A172 (cell line): ENCODE results near the gene KLHL3. TPM values are rescaled to one million over a fixed set of nuclear protein-coding genes. Genes with fewer than 3 reads are reported as not detected.

Experiments
- DNase-seq: peaks from one replicate; pipeline ENCODE4 v3.0.0-alpha.2; 2015; ENCODE audit warnings: low spot score
- total RNA-seq: library from RNA; depleted of rRNA; stranded (reverse); fragments of >200 nt; shearing (Covaris generic); gene quantifications from 2 replicates; pipeline ENCODE4 v1.2.3, GENCODE V29; 2014

The KLHL3 gene
- total RNA-seq, 1 experiment from 2014 or later: 0.43 TPM

DNA sequence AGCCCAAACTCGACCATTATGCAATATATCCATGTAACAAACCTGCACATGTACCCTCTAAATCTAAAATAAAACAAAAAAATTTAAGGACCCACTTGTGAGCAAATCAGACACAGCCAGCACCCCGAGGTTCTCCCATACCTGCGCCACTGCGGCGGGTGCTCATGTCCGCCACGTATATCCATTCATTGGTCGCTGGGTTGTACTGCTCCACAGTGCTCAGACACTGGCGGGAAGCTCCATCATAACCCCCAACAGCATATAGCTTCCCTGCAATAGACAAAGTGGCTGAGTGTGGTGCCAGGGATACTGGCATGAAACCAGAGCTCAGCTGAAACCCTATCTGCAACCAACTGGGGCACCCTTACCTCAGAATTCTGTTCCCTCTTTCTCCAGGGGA, 102.0 kb downstream of the KLHL3 start:
- DNase-seq: no peak

- DNase-seq: no peak
Observed at GRCh38 chr5:137632716-137633115, 103.2 kb downstream of the KLHL3 start.

DNA sequence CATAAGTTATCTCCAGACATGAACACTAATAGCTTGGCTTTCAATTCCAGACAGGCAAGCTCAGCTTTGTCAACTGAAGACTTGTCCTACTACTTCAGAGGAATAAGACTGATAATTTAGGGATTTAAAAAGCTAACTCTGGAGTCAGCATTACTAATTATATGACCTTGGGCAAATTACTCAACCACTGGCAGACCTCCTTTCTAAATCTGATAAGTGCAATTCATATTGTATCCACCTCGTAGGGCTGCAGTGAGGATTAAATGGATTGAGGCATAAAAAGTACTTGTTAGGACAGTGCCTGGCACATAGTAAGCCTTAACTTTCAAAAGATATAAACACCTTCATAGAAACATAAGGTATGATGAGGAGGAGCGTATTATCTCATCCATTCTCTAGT, 104.4 kb downstream of the KLHL3 start:
- DNase-seq: no peak

DNA sequence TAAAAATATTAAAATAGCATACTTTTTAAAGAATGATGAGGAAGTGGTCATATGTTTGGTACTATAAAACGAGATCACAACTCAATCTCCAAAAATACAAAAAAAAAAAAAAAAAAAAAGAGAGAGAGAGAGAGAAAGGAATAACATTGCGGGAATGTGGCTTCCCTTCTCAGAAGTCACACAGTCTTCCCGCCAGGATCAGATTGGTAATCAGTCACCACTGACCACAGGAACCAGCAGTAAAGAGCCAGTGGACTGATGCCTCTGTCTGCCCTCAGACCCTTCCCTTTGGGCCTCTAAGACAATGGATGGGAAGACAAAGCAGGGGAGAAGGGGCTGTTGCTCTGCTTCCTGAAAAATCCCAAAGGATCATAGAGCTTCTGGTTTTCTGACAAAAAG, 104.9 kb downstream of the KLHL3 start:
- DNase-seq: no peak

- no peak for DNase-seq
Observed at GRCh38 chr5:137630216-137630971, 105.5 kb downstream of the KLHL3 start.

DNA sequence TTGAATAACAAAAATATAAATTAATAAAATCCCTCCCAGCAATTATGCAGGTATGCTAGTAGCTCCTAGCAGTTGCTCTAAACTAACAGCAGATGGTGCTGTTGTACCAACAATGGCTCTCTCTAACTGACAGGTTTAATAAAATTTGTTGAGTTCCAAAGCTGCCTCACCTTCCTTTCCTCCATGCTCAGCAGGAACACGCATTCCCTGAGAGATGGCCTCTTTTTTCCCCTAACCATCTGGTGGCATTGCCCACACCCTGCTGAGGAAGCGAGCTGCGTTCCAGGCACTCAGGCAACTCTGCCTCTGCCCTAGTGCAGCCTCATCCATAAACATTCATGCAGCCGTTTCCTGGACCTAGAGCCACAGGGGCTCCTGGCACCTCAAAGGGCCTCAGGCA, 106.2 kb downstream of the KLHL3 start:
- peak; percentile 60 for DNase-seq

DNA sequence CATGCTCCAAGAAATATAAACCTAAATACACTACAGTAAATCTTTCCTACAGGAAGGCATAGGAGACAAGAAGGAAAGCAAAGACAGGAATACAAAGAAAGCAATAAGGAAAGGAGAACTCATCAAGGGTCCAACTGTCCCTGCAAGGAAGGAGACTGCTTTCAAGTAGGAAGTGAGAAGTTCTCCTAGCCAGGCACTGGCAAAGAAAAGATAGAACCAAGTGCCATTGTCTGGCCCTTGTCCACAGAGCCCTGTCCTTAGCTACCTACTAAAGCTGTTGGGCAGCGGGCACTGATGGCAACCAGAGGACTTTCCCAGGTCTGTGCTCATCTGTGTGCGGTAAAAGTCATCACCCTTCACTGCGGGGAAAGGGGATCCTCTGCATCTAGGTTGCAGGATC, 108.2 kb downstream of the KLHL3 start:
- no peak for DNase-seq

DNA sequence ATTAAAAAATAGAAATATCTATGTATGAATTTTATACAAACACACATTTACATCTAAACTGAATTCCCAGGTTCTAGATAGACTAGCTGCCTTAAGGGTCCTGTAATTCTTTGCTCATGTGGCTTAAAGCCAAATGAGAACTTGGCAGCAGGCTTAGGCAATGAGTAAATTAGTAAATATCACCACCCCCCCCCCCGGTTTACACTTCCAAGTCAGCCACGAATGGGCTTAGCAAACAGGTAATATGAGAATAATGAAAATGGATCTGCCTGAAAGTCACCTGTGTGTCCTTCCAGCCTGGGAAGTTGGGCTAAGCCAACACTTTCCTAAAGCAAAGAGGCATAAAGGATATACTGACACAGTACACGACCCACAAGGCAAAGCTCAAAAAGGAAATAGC, 108.6 kb downstream of the KLHL3 start:
- no peak for DNase-seq

DNA sequence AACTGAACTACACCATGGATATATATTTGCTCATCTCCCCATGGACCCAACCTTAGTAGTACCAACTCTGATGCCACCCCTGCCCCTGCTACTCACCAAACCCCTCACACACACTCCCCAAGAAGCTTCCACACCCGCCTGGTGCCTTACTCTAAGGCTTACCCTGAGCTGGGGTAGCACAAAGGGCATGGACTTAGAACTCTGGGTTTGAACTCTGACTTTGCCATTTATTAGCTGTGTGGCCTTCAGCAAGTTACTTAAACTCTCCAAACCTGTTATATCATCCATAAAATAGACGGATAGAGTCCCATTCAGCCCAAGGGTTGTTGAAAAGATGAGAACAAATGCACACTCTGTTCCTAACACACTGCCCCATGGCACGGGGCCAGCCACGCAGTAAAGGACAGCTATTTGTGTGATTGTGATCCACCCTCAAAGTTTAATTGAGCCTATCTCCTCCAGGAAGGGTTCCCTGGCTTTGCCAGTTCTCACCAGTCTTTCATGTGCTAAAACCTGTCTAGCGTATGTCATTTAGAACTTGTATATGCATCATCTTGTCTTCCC, 111.0 kb downstream of the KLHL3 start:
- DNase-seq: no peak

DNA sequence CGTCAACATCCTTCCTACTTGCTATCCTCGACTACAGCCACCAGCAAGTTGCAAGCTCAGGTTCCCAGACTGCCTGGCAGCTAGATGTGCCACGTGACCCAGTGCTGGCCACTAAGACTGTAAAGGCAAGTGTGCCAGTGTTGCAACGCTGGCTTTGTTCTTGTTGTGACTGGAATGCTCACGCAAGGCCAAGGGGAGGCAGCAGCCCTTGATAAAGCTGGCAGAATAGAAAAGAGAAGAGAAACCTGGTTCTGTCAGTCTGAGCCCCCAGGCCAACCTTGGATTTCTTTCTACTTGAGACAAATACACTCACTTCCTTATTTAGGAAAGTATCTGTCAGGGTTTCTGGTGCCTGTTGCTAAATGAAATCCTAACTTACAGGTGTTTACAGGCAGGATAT, 113.0 kb downstream of the KLHL3 start:
- DNase-seq: no peak

DNA sequence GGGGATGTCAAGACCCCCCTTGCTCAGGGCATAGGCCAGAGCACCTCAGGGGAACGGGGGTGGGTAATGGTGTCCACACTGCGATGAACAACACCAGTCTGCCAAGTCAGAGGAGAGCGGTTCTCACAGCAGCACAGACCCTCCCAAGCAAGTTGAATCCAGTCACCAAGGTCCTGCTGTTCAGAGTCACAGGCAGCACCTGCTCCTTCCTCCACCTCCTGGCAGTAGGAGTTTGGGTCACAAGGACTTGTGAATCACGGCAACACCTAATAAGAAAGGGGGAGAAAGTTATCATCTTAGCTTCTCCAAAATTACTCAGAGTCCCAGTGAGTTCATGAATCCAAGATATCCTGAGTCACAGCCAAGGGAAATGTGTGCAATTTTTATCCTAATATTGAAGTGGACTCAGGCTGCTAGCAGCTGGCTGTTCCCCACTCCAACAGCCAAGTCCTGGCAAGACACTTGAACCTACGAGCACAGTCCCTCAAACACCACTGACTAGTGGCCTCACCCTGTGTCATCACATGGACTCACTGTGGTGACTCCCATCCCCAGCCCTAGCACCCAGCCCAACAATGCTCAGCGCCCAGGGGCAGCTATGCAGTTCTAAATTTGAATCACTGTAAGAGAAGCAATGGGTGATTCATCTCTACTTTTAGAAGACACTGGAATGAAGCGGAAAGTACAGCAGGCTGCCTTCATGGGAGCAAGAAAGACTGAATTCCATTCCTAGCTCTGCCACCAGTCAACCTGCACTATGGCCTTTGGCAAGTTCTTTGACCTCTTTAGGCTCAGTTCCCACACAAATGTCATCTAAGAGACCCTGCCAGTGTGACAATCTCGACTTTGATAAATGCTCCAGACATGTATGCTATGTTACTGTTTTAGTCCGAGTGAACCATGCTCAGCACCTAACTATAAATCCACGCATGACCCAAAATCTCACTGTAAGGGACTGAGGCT, 113.7 kb downstream of the KLHL3 start:
- DNase-seq: peak; percentile 59

DNA sequence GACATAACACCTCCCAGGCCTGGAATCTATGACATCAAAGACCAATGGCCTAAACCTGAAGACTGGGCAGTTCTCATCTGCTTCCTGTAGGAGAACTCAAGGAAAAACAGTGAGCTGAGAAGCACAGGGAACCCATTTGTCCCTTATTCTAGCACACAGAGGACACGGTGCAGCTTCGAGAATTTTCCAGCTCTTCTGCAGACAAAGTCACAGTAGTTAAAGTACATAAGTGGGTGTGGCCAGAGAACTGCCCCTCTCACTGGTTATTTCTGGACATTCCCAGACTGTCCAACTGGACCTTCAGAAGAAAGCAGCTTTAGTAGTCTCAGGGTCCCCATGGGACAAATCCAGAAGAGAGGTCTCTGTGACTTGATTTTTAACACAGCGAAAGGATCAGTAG, 114.6 kb downstream of the KLHL3 start:
- DNase-seq: no peak

- DNase-seq: peak; percentile 94
Observed at GRCh38 chr5:137619191-137619870, 116.6 kb downstream of the KLHL3 start.

DNA sequence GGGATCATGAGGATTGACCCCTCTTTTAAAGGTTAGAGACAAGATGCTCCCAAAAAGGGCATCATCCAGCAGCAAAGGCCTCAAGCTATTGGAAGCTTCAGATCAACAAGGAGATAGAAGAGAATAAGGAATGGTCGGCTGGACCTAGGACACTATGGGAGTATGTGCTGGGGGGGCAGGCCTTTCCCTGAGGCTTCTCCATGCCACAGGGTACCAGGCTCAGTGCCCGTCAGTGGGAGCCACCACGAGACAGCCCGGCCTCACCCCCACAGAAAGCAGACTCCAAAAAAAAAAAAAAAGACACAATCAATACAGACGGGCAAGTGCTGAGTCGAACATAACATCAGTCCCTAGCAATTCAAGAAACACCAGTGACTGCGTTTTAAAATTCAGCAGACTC, 117.4 kb downstream of the KLHL3 start:
- DNase-seq: no peak

DNA sequence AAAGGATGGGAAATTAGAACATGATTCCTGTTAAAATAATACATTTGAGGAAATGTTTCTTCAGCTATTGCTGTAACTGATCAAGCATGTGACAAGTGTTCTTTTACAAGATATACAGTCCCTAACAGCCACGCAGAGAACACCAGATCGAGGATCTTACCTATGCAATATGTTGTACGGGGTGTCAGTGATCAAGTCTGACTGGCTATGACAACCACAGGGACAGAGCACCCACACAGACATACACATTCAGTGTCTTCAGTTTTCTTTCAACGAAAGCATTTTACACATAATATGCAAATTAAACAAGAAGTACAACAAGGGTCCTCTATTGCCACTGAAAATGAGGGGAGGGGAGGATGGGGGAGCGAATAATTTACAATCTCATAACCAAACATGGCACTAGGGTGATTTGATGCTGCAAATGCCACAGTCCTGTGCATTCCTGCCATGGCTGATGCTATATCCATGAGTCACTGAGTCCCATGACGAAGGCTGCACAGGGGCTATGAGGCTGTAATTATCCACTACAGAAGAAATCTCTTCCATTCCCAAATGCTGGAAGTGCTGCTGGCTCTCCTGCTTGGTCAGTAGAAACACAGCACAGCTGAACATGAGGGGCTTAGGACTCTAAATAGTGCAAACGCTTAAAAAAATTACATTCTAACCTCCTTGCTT, 118.2 kb downstream of the KLHL3 start:
- peak; percentile 76 for DNase-seq

GRCh38 chr5:137616046-137616445, 119.8 kb downstream of the KLHL3 start:
- DNase-seq: no peak

- DNase-seq: no peak
Observed at GRCh38 chr5:137615171-137615775, 120.6 kb downstream of the KLHL3 start.

GRCh38 chr5:137613554-137614265, 122.2 kb downstream of the KLHL3 start:
- DNase-seq: no peak

DNA sequence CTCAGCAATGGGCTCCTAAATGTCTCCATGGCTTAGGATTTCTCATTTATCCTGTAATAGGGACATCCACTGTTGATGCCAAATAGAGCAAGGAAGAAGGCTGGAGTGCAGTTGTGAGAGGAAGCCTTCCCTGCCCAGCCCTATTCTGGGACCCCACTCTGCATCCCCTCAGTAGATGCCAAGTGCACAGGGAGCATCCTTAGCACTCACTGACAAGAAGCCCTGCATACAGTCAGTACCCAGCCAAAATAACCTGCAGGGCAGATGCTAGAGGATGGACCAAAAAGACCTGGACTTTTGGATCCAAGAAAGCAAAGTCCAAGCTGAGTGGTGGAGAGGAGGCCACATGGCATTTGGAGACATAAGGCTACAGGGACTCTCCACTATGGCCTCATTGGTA, 123.3 kb downstream of the KLHL3 start:
- no peak for DNase-seq

DNA sequence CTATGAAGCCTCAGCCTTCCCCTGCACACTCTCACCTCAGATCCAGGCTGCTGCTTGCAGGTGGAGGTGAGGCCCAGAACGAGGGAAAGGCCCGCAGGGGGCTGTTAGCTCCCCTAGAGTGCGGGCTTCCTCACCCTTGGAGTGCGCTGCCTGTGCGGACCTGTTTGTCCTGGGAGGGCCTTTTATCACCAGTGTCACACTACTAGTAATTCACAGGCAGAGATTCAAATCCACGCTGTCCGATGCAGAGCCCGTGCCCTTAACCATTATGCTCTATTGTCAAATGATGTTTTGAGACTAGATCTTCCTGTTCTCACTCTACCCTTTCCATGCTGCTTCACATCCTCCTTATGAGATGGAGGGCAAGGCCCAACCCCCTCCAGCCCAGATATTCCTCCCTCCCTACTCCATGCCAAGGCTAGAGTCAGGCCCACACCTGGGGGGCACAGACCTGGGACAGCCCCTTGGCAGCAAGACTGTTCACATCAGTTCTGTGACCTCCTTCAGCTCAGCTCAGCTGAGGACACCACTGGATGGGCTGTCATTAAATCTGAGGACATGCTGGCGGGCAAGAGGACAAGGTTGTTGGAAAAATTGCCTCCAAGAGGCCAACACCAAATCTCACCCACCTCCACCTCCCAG, 124.0 kb downstream of the KLHL3 start:
- DNase-seq: no peak
